B cell (primary cell): ENCODE data around the gene INSR. TPM values are rescaled to one million over a fixed set of nuclear protein-coding genes. Genes with fewer than 3 reads are reported as not detected.

Experiments
- ATAC-seq: fragments of 200-7000 bp; cut with Tn5 transposase; one replicate; pipeline ENCODE4 v1.10.0; 2021; ENCODE audit warnings: low read depth, mild to moderate bottlenecking, moderate number of reproducible peaks, moderate library complexity
- CTCF ChIA-PET: fragments of 350-600 bp; sonication (Branson Sonifier 250); formaldehyde crosslinking; loops from one replicate; lab custom pipeline; 2021; ENCODE audit warnings: antibody characterized with exemption, inconsistent platforms; lab: Charles Lee
- POLR2A ChIA-PET: fragments of 350-600 bp; sonication (Branson Sonifier 250); formaldehyde crosslinking; loops from one replicate; lab custom pipeline; 2021; ENCODE audit warnings: antibody characterized with exemption; lab: Charles Lee
- DNase-seq: peaks from one replicate; pipeline ENCODE4 v3.0.0; 2013
- H2AFZ ChIP-seq: 2 replicates; pipeline ENCODE4 v1.6.1; 2012; ENCODE audit warnings: mild to moderate bottlenecking, low read depth, low read length; ENCODE audit not compliant: insufficient read depth, poor library complexity, severe bottlenecking
- H3K27ac ChIP-seq, 2 donors: 1 replicate in 1 of 2; 2 replicates in 1 of 2; pipeline ENCODE4 v1.5.1; 2012 to 2013; ENCODE audit warnings: low read length in 2 of 2, mild to moderate bottlenecking in 2 of 2, moderate library complexity in 1 of 2
- H3K27me3 ChIP-seq, 4 experiments: fragments of 200-600 bp in 1 of 4; sonication (generic) in 1 of 4; replicated peaks in 1 of 4; 1 replicate in 2 of 4; 2 replicates in 2 of 4; pipeline versions ENCODE4 v1.6.1 to v1.7.0; 2013 to 2016; ENCODE audit warnings: low read length in 3 of 4, mild to moderate bottlenecking in 2 of 4, mixed read lengths in 1 of 4, moderate library complexity in 1 of 4; ENCODE audit not compliant: insufficient read depth in 4 of 4, control insufficient read depth in 3 of 4; ENCODE audit errors: control extremely low read depth in 1 of 4
- H3K36me3 ChIP-seq, 2 experiments: replicated peaks in 1 of 2; 1 replicate in 1 of 2; 2 replicates in 1 of 2; pipeline versions ENCODE4 v1.6.1 to v1.7.1; 2013; ENCODE audit warnings: low read length in 1 of 2; ENCODE audit not compliant: insufficient read depth in 2 of 2, control insufficient read depth in 1 of 2; ENCODE audit errors: control extremely low read depth in 1 of 2, extremely low read depth in 1 of 2
- H3K4me1 ChIP-seq, 2 donors: fragments of 200-600 bp in 1 of 2; sonication (generic) in 1 of 2; 1 replicate in 1 of 2; 2 replicates in 1 of 2; pipeline versions ENCODE4 v1.5.1 to v1.6.1; 2013 to 2017; ENCODE audit warnings: low read length in 2 of 2; ENCODE audit not compliant: control insufficient read depth in 2 of 2, insufficient read depth in 2 of 2
- H3K4me2 ChIP-seq: replicated peaks from 2 replicates; pipeline ENCODE3; 2012; ENCODE audit warnings: mild to moderate bottlenecking, low read depth, low read length; ENCODE audit not compliant: poor library complexity, severe bottlenecking
- H3K4me3 ChIP-seq, 5 experiments: fragments of 200-600 bp in 1 of 5; sonication (generic) in 1 of 5; 1 replicate in 3 of 5; 2 replicates in 2 of 5; pipeline versions ENCODE4 v1.5.1 to v1.7.0; 2011 to 2016; ENCODE audit warnings: low read length in 4 of 5, mild to moderate bottlenecking in 4 of 5, low read depth in 2 of 5, control low read depth in 1 of 5, moderate library complexity in 1 of 5; ENCODE audit not compliant: insufficient read depth in 1 of 5; ENCODE audit errors: control extremely low read depth in 1 of 5, extremely low read depth in 1 of 5
- H3K79me2 ChIP-seq: fragments of 200-600 bp; sonication (generic); one replicate; pipeline ENCODE4 v1.6.0; 2016; ENCODE audit warnings: low read length; ENCODE audit not compliant: control insufficient read depth, insufficient read depth
- H3K9ac ChIP-seq: fragments of 200-600 bp; sonication (generic); 2 replicates; pipeline ENCODE4 v1.6.1; 2017; ENCODE audit warnings: mild to moderate bottlenecking, low read length, moderate library complexity
- H3K9me3 ChIP-seq, 3 donors: one replicate each; pipeline versions ENCODE4 v1.6.1 to v1.7.1; 2013; ENCODE audit warnings: low read length in 2 of 3; ENCODE audit not compliant: control insufficient read depth in 2 of 3, insufficient read depth in 1 of 3; ENCODE audit errors: control extremely low read depth in 1 of 3
- H4K20me1 ChIP-seq: 2 replicates; pipeline ENCODE4 v1.6.0; 2012; ENCODE audit warnings: mild to moderate bottlenecking, low read length; ENCODE audit not compliant: insufficient read depth, control insufficient read depth, poor library complexity, severe bottlenecking
- H3K27ac Mint-ChIP-seq: one replicate; pipeline ENCODE4 v1.8.0; 2021; ENCODE audit warnings: mixed read lengths
- H3K27me3 Mint-ChIP-seq: one replicate; pipeline ENCODE4 v1.8.0; 2021; ENCODE audit warnings: mixed read lengths
- H3K4me1 Mint-ChIP-seq: one replicate; pipeline ENCODE4 v1.8.0; 2021; ENCODE audit warnings: mixed read lengths
- H3K4me3 Mint-ChIP-seq: one replicate; pipeline ENCODE4 v1.8.0; 2021; ENCODE audit warnings: mixed read lengths
- H3K9me3 Mint-ChIP-seq: one replicate; pipeline ENCODE4 v1.8.0; 2022; ENCODE audit warnings: mixed read lengths; ENCODE audit not compliant: insufficient read depth
- CTCF ChIP-seq: fragments of 200-600 bp; IDR thresholded peaks from one replicate; pipeline ENCODE4 v1.8.0; 2022; ENCODE audit warnings: antibody characterized with exemption, mild to moderate bottlenecking
- EZH2 ChIP-seq: IDR thresholded peaks from 2 replicates; pipeline ENCODE4 v1.6.1; 2012; ENCODE audit warnings: borderline replicate concordance, low read depth, mild to moderate bottlenecking, moderate library complexity, low read length; ENCODE audit not compliant: insufficient read depth, poor library complexity, severe bottlenecking
- WGBS: methylation state at CpG from one replicate; pipeline ENCODE4 v1.1.5; 2013; ENCODE audit warnings: missing lambda C conversion rate; ENCODE audit not compliant: insufficient coverage; 5-methylcytosine and 5-hydroxymethylcytosine counted together
- intact Hi-C: fragments of 100-400 bp; cut with micrococcal nuclease; formaldehyde crosslinking; loops from one replicate; pipeline ENCODE4 v1.10.0; 2022
- polyA plus RNA-seq: library from polyadenylated mRNA; depleted of rRNA; stranded (reverse); fragments of >200 nt; gene quantifications from 2 replicates; pipeline ENCODE4 v1.2.3, GENCODE V29; 2012
- total RNA-seq, 2 donors: library from RNA; stranded (reverse); fragments of 120-200 nt in 1 of 2; gene quantifications; 1 replicate in 1 of 2; 2 replicates in 1 of 2; pipeline versions ENCODE4 v1.2.3 to v1.2.4, GENCODE V29; 2013 to 2022

INSR gene
- total and polyA plus RNA-seq, 2 donors (not counting 1 experiment from before 2014, with no cell fraction given) = 1.4 to 6.3 TPM

- no peaks in the 10 kb centered on the region for H4K20me1 ChIP-seq
- no peak overlapping the region for H3K27ac ChIP-seq
- POLR2A ChIA-PET = interaction anchor here (0.7 kb wide), 1 partner anchor 217 kb away, joined by 8 read pairs; no protein-coding TSS in a partner anchor
- WGBS = 73% methylated on average over 3 of the region's 7 CpGs
- H3K4me2 ChIP-seq = no peak overlapping the region
- no peaks in the 10 kb centered on the region for H3K9me3 Mint-ChIP-seq
- intact Hi-C loops = loop anchor here (5.0 kb wide), 1 partner anchor 34 kb away; no protein-coding TSS in a partner anchor
- H3K27me3 ChIP-seq = no peaks in the 10 kb centered on the region
- H3K27ac Mint-ChIP-seq = peak overlapping the region; percentile 46
- no peaks in the 10 kb centered on the region for H3K9me3 ChIP-seq
- ATAC-seq = no peak
- no peak overlapping the region for H3K4me3 ChIP-seq
- CTCF ChIA-PET = no interaction called here
- no peak overlapping the region for H3K9ac ChIP-seq
- H2AFZ ChIP-seq = no peak overlapping the region
- no peaks in the 10 kb centered on the region for H3K79me2 ChIP-seq
- no peaks in the 10 kb centered on the region for H3K36me3 ChIP-seq
- no peak overlapping the region for H3K4me3 Mint-ChIP-seq
- H3K27me3 Mint-ChIP-seq = peaks cover 5% of the 10 kb centered on the region
- H3K4me1 Mint-ChIP-seq = peaks cover 40% of the 10 kb centered on the region
- TF ChIP-seq CTCF = no peak
- no peak for TF ChIP-seq EZH2
- H3K4me1 ChIP-seq = peaks cover 26 to 33% of the 10 kb centered on the region in 2 donors
- no peak for DNase-seq
These were observed 116.3 kb downstream of the INSR start for GRCh38 chr19:7177926-7178325.

GRCh38 chr19:7176792-7177191 lies 117.4 kb downstream of the INSR start:
- H3K27me3 Mint-ChIP-seq = peaks cover 5% of the 10 kb centered on the region
- Histone ChIP-seq H3K4me1 (peaks cover 20 to 23% of the 10 kb centered on the region in 2 donors), H3K9ac (no peak overlapping the region), H3K9me3 (no peaks in the 10 kb centered on the region), H3K27me3 (no peaks in the 10 kb centered on the region), H3K36me3 (no peaks in the 10 kb centered on the region), H3K79me2 (no peaks in the 10 kb centered on the region), H4K20me1 (no peaks in the 10 kb centered on the region), H3K4me2 (no peak overlapping the region), H3K4me3 (no peak overlapping the region), H3K27ac (no peak overlapping the region), H2AFZ (no peak overlapping the region)
- TF ChIP-seq CTCF = no peak
- TF ChIP-seq EZH2 = no peak
- ChIA-PET POLR2A (no interaction called here), CTCF (no interaction called here)
- intact Hi-C loops = loop anchor here (5.0 kb wide), 1 partner anchor 36 kb away; no protein-coding TSS in a partner anchor
- peaks cover 34% of the 10 kb centered on the region for H3K4me1 Mint-ChIP-seq
- no peak for DNase-seq
- H3K4me3 Mint-ChIP-seq = no peak overlapping the region
- no peak for ATAC-seq
- no peaks in the 10 kb centered on the region for H3K9me3 Mint-ChIP-seq
- no peak overlapping the region for H3K27ac Mint-ChIP-seq
- 90% methylated on average over 4 of the region's 4 CpGs for WGBS
